IMR-90 (cell line): Measurements from ENCODE around the gene KIF13A. TPM values are rescaled to one million over a fixed set of nuclear protein-coding genes. Genes with fewer than 3 reads are reported as not detected.

Experiments
- ATAC-seq: fragments of 200-7000 bp; cut with Tn5 transposase; 2 replicates; pipeline ENCODE4 v1.9.1; 2020; ENCODE audit warnings: low read depth, mild to moderate bottlenecking, moderate library complexity
- BruUV-seq: library from RNA; stranded (reverse); fragments of 400-500 nt; replicated peaks from 2 replicates; lab custom pipeline; 2021; lab: Mats Ljungman, UMichigan
- CTCF ChIA-PET: fragments of 300-600 bp; formaldehyde crosslinking; extraction: SDS; loops from one replicate; lab custom pipeline; 2021; ENCODE audit warnings: antibody characterized with exemption; lab: Yijun Ruan, JAX
- POLR2A ChIA-PET: fragments of 300-600 bp; sonication (Branson Sonifier 250); formaldehyde crosslinking; loops from one replicate; lab custom pipeline; 2022; ENCODE audit warnings: antibody characterized with exemption; ENCODE audit not compliant: unreplicated experiment; lab: Charles Lee
- DNase-seq: peaks from one replicate; pipeline ENCODE4 v3.0.0; 2013
- H2AFZ ChIP-seq: replicated peaks from 2 replicates; pipeline ENCODE3; 2013; ENCODE audit warnings: low read length, mild to moderate bottlenecking; ENCODE audit not compliant: poor library complexity
- H2AK5ac ChIP-seq: 2 replicates; pipeline ENCODE4 v1.6.1; 2013; ENCODE audit warnings: low read depth, low read length, inconsistent platforms
- H2AK9ac ChIP-seq: replicated peaks from 2 replicates; pipeline ENCODE3; 2013; ENCODE audit warnings: mild to moderate bottlenecking, low read depth, low read length, moderate library complexity; ENCODE audit not compliant: poor library complexity
- H2BK120ac ChIP-seq: 2 replicates; pipeline ENCODE4 v1.6.1; 2013; ENCODE audit warnings: low read depth, low read length, inconsistent platforms
- H2BK15ac ChIP-seq: 3 replicates; pipeline ENCODE4 v1.6.1; 2013; ENCODE audit warnings: low read depth, low read length, inconsistent platforms
- H2BK20ac ChIP-seq: 2 replicates; pipeline ENCODE4 v1.6.1; 2013; ENCODE audit warnings: low read depth, mild to moderate bottlenecking, inconsistent platforms, low read length, moderate library complexity
- H2BK5ac ChIP-seq: 2 replicates; pipeline ENCODE4 v1.6.1; 2013; ENCODE audit warnings: mild to moderate bottlenecking, low read depth, low read length, inconsistent platforms; ENCODE audit not compliant: poor library complexity, severe bottlenecking
- H3K14ac ChIP-seq: replicated peaks from 2 replicates; pipeline ENCODE4 v1.6.1; 2013; ENCODE audit warnings: low read depth, low read length, inconsistent platforms
- H3K18ac ChIP-seq: 2 replicates; pipeline ENCODE4 v1.6.1; 2013; ENCODE audit warnings: low read depth, low read length, control low read depth
- H3K23ac ChIP-seq: 2 replicates; pipeline ENCODE4 v1.6.1; 2013; ENCODE audit warnings: low read depth, low read length, inconsistent platforms
- H3K27ac ChIP-seq: 2 replicates; pipeline ENCODE4 v1.5.1; 2013; ENCODE audit warnings: mild to moderate bottlenecking, control low read depth, low read length; ENCODE audit not compliant: insufficient read depth
- H3K27me3 ChIP-seq: 2 replicates; pipeline ENCODE4 v1.6.1; 2013; ENCODE audit warnings: low read length; ENCODE audit not compliant: control insufficient read depth, insufficient read depth
- H3K36me3 ChIP-seq: 2 replicates; pipeline ENCODE4 v1.6.1; 2013; ENCODE audit warnings: low read length, mixed read lengths; ENCODE audit not compliant: control insufficient read depth, insufficient read depth
- H3K4ac ChIP-seq: 2 replicates; pipeline ENCODE4 v1.6.1; 2013; ENCODE audit warnings: low read depth, low read length, inconsistent platforms
- H3K4me1 ChIP-seq: 2 replicates; pipeline ENCODE4 v1.6.1; 2013; ENCODE audit warnings: low read length, mixed read lengths; ENCODE audit not compliant: control insufficient read depth, insufficient read depth
- H3K4me2 ChIP-seq: 2 replicates; pipeline ENCODE4 v1.6.1; 2013; ENCODE audit warnings: low read depth, mild to moderate bottlenecking, control low read depth, low read length, moderate library complexity
- H3K4me3 ChIP-seq: 2 replicates; pipeline ENCODE4 v1.5.1; 2013; ENCODE audit warnings: low read depth, mild to moderate bottlenecking, control low read depth, low read length, moderate library complexity; ENCODE audit not compliant: insufficient read depth
- H3K56ac ChIP-seq: 2 replicates; pipeline ENCODE4 v1.6.1; 2013; ENCODE audit warnings: low read length, inconsistent platforms; ENCODE audit not compliant: insufficient read depth; ENCODE audit errors: extremely low read depth
- H3K79me1 ChIP-seq, 2 experiments: 2 replicates each; pipeline ENCODE4 v1.6.1; 2013; ENCODE audit warnings: low read length in 2 of 2, inconsistent platforms in 1 of 2, low read depth in 1 of 2
- H3K9ac ChIP-seq: 2 replicates; pipeline ENCODE4 v1.6.1; 2013; ENCODE audit warnings: low read depth, low read length, control low read depth
- H3K9me1 ChIP-seq: 2 replicates; pipeline ENCODE4 v1.6.1; 2013; ENCODE audit warnings: low read length, inconsistent platforms; ENCODE audit not compliant: insufficient read depth
- H3K9me3 ChIP-seq: 2 replicates; pipeline ENCODE4 v1.6.1; 2013; ENCODE audit warnings: low read length; ENCODE audit not compliant: control insufficient read depth, insufficient read depth
- H4K20me1 ChIP-seq: 2 replicates; pipeline ENCODE4 v1.6.1; 2013; ENCODE audit warnings: low read length, inconsistent platforms; ENCODE audit not compliant: insufficient read depth
- H4K5ac ChIP-seq: 2 replicates; pipeline ENCODE4 v1.6.1; 2013; ENCODE audit warnings: mild to moderate bottlenecking, low read depth, low read length, control low read depth
- H4K8ac ChIP-seq, 2 experiments: 2 replicates each; pipeline ENCODE4 v1.6.1; 2013; ENCODE audit warnings: low read depth in 2 of 2, low read length in 2 of 2, control low read depth in 1 of 2, inconsistent platforms in 1 of 2
- H4K91ac ChIP-seq: 2 replicates; pipeline ENCODE4 v1.6.1; 2013; ENCODE audit warnings: low read depth, low read length, inconsistent platforms; ENCODE audit not compliant: insufficient read depth
- ELK1 ChIP-seq: fragments of 150-350 bp; IDR thresholded peaks from 2 replicates; pipeline ENCODE4 v1.6.1; 2016; ENCODE audit warnings: low read depth, mild to moderate bottlenecking, low read length, moderate library complexity, borderline replicate concordance
- MAFK ChIP-seq: IDR thresholded peaks from 2 replicates; pipeline ENCODE4 v1.6.1; 2012; ENCODE audit warnings: low read depth, low read length, improper control_type of control experiment
- MXI1 ChIP-seq: IDR thresholded peaks from 2 replicates; pipeline ENCODE4 v1.6.1; 2012; ENCODE audit warnings: low read depth, mild to moderate bottlenecking, low read length, moderate library complexity, borderline replicate concordance
- RAD21 ChIP-seq: IDR thresholded peaks from 2 replicates; pipeline ENCODE4 v1.6.1; 2012; ENCODE audit warnings: low read length, improper control_type of control experiment
- RCOR1 ChIP-seq: IDR thresholded peaks from 2 replicates; pipeline ENCODE4 v1.6.1; 2012; ENCODE audit warnings: mild to moderate bottlenecking, low read length, improper control_type of control experiment; ENCODE audit not compliant: insufficient replicate concordance
- WGBS, 2 experiments: methylation state at CpG; one replicate each; pipeline versions ENCODE4 v1.1.5 to v1.1.7; 2013; ENCODE audit warnings: missing lambda C conversion rate in 2 of 2; ENCODE audit not compliant: insufficient read length in 1 of 2; ENCODE audit errors: extremely low coverage in 2 of 2; 5-methylcytosine and 5-hydroxymethylcytosine counted together
- dilution Hi-C: fragments of 300-500 bp; cut with HindIII; formaldehyde crosslinking; loops from one replicate; pipeline ENCODE4 v1.14.3; 2018; ENCODE audit warnings: low sequenced_read_pairs; ENCODE audit not compliant: unreplicated experiment
- in situ Hi-C: fragments of 300-500 bp; cut with MboI; formaldehyde crosslinking; loops from 3 replicates; pipeline ENCODE4 v1.14.3; 2019; ENCODE audit warnings: low sequenced_read_pairs, inconsistent platforms, mixed read lengths
- intact Hi-C: fragments of 100-400 bp; cut with micrococcal nuclease; formaldehyde crosslinking; loops from 2 replicates; pipeline ENCODE4 v1.10.0; 2022
- polyA plus RNA-seq, 3 experiments: library from polyadenylated mRNA; depleted of rRNA; stranded (reverse); fragments of >200 nt; gene quantifications; 2 replicates each; pipeline ENCODE4 v1.2.3, GENCODE V29; 2012; ENCODE audit warnings: low replicate concordance in 1 of 3
- total RNA-seq: library from RNA; depleted of rRNA; stranded (reverse); fragments of >200 nt; gene quantifications from 2 replicates; pipeline ENCODE4 v1.2.3, GENCODE V29; 2012

KIF13A gene
- total and polyA plus RNA-seq, 2 of the 4 experiments (the other 2 are of a cell fraction), result 23.3 to 51.8 TPM

- H4K20me1 ChIP-seq, result peaks cover 20% of the 10 kb centered on the region; the same call in 1 of the 2 replicates
- DNase-seq, result peak; percentile 23
- peak overlapping the region; percentile 67 for H3K9ac ChIP-seq
- H3K27ac ChIP-seq, result peak overlapping the region; percentile 27; the same call in 1 of the 2 replicates
- no peak overlapping the region for H2AFZ ChIP-seq
- H2BK5ac ChIP-seq, result peak overlapping the region; percentile 17
- no TSS peak for BruUV-seq
- peak overlapping the region; percentile 63 for H3K18ac ChIP-seq
- CTCF ChIA-PET, result interaction anchor here (0.6 to 0.7 kb wide), 2 partner anchors 64 to 138 kb away, joined by 3 read pairs; partner anchors contain the start of gene NHLRC1
- no peak overlapping the region for H2BK120ac ChIP-seq
- H3K4me1 ChIP-seq, result peaks cover 13% of the 10 kb centered on the region
- no peak overlapping the region for H4K91ac ChIP-seq
- no peak overlapping the region; the same call in 1 of the 2 replicates for H4K5ac ChIP-seq
- H3K14ac ChIP-seq, result no peak overlapping the region
- no peaks in the 10 kb centered on the region for H3K27me3 ChIP-seq
- peaks cover 9% of the 10 kb centered on the region for H3K9me1 ChIP-seq
- peaks cover 5% of the 10 kb centered on the region for H3K36me3 ChIP-seq
- POLR2A ChIA-PET, result no interaction called here
- no peak overlapping the region for H3K56ac ChIP-seq
- TF ChIP-seq MXI1, result no peak
- TF ChIP-seq RCOR1, result no peak
- TF ChIP-seq RAD21, result no peak
- no peak for TF ChIP-seq ELK1
- TF ChIP-seq MAFK, result no peak
- no peak overlapping the region for H2AK5ac ChIP-seq
- H2AK9ac ChIP-seq, result no peak overlapping the region
- H3K4me3 ChIP-seq, result peak overlapping the region; percentile 64
- H2BK15ac ChIP-seq, result peak overlapping the region; percentile 29; the same call in 1 of the 3 replicates
- dilution Hi-C loops, result no loop called here
- H3K79me1 ChIP-seq, result peaks cover 20 to 68% of the 10 kb centered on the region in 2 experiments
- H3K9me3 ChIP-seq, result no peaks in the 10 kb centered on the region
- intact Hi-C loops, result loop anchor here (2.0 to 10.0 kb wide), 5 partner anchors 118 to 520 kb away; partner anchors contain the start of gene DEK
- H2BK20ac ChIP-seq, result no peak overlapping the region
- in situ Hi-C loops, result loop anchor here (5.0 to 10.0 kb wide), 3 partner anchors 120 to 150 kb away; partner anchors contain the start of gene NHLRC1
- peak overlapping the region; percentile 99 for H3K4me2 ChIP-seq
- no peak for ATAC-seq
- no peak overlapping the region for H4K8ac ChIP-seq
- H3K4ac ChIP-seq, result peak overlapping the region; percentile 34; the same call in 1 of the 2 replicates
- H3K23ac ChIP-seq, result no peak overlapping the region
- 0% methylated on average over 1 of the region's 11 CpGs; no CpG with 5 or more reads in 1 of the 2 experiments for WGBS, 2 experiments
These were observed 2.4 kb downstream of the KIF13A start for GRCh38 chr6:17984812-17985670.
